GM19452 (cell line): ENCODE data around the gene PARP11.

Experiments
- ATAC-seq: cut with Tn5 transposase; IDR thresholded peaks from one replicate; pipeline ENCODE4 v1.9.1; 2021; ENCODE audit not compliant: unreplicated experiment

PARP11 gene, protein sequence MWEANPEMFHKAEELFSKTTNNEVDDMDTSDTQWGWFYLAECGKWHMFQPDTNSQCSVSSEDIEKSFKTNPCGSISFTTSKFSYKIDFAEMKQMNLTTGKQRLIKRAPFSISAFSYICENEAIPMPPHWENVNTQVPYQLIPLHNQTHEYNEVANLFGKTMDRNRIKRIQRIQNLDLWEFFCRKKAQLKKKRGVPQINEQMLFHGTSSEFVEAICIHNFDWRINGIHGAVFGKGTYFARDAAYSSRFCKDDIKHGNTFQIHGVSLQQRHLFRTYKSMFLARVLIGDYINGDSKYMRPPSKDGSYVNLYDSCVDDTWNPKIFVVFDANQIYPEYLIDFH

DNA sequence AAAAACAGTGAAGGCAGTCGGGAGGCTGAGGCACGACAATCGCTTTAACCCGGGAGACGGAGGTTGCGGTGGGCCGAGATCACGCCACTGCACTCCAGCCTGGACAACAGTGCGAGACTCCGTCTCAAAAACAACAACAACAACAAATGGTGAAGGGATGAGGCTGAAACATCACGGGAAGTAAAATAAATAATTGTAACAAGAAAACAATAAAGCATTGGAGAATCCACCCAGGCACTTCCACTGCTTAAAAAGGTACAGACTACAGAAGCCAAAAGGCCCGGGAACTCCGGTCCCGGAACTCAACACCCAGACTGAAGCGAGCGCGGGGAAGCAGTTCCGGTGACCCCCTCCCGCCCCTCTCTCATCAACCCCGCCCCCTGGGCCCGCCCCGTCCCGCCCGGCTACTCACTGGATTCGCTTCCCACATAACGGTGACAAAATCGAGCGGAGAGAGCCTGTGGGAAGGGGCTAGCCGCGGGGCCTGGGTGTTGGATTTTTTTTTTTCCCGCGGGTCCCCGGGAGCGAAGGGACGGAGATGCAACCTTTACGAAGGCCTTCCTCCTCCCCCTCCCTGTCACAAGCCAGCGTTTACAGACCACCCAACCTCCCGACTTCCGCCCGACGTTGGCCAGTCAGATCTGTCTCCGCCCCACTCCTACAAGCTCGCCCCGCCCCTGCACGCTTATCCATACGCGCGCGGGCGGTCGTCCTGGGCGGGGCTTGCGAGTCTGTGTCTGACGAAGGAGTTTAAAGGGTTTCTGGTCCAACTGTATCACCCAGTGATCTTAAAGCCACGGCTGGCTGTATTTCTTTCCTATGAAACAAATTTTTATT, at the start of gene PARP11:
TSS of gene PARP11 (minus strand) at position 600 of the 837 bp plus-strand sequence. CDS start at position 430, 170 bp downstream.
- peak; percentile 94 for ATAC-seq

DNA sequence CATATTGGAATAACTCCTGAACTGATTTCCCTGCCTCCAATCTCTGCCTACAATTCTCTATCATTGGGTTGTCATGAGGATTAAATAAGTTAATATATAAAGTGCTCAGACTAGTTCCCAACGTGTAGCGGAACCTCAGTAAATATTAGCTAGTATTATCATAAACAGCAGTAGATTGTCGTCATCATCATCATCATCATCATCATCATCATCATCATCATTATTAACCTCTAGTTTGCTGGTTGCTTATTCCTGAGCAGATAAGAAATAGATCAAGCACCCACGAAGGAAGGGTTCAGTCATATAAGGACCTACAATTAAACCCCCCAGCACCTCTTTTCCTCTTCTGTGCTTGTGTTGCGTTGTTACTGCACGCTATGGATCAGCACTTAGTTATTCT, 48.8 kb upstream of the PARP11 start:
- no peak for ATAC-seq

DNA sequence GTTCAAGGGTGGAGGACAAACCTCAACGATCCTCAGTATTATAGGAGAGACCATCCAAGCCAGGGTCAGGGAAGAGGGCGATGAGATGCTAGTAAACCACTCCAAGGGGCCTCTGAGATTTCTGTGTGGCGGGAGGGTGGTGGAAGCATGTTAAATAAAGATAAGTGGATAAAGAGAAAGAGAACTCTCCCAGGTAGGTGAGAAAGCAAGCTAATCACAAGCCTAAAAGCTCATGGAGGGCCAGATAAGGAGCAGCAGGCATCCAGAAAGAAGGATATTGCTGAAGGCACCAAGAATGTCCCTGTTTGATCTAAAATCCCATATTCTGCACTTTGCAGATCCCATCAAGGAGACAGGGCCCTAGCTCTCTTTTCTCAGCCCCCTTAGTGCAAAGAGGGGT, 48.3 kb upstream of the PARP11 start:
- ATAC-seq: no peak

DNA sequence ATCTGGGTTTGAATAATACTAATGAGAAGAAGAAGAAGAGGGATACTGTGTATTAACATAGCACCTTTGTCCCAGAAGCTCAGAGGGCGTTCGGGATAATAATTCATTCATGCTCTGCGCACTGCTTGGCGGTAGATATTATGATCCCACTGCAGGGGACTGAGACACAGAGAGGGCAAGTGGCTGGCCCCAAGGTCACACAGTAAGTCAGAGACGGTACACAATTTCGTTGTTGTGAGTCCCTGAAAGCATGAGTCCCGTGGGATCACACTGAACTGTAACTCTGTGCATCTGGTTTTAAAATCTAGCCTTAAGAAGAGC, 47.9 kb upstream of the PARP11 start:
- ATAC-seq: no peak

DNA sequence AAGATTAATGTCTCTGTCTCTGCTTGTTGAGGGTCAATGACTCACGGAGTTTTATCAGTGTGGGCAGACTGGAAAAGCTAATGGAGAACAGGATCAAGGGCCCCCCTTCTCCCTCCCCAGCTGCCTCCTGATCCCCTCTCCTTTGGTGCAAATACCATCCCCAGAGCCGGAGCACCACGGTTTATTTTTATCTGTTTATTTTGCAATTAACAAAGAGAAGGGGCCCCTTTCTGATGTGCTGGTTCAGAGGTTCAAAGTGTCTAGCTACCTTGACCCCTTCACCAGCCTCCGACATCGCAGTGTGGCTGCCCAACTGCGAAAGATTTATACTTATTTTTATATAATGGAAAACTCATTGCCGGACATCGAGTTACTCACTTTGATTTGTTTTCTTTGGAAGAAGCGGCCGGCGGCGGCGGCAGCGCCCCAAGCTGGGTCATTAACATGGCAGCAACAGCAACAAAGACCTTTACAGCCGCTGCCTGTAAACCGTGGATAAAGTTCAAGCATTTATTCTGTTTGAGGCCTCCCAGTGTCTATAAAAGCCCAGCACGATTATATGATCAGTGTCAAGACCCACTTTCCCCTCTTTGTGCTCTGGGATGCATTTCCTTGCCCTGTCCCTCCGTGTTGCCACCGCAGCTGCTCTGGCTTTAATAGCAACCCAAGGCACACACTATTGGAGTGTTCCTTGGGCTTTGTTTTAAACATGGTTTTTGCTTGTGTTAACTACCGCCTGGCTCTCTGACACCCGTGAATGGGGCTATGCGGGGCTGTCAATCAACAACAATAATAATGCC, 47.4 kb upstream of the PARP11 start:
- ATAC-seq: no peak

DNA sequence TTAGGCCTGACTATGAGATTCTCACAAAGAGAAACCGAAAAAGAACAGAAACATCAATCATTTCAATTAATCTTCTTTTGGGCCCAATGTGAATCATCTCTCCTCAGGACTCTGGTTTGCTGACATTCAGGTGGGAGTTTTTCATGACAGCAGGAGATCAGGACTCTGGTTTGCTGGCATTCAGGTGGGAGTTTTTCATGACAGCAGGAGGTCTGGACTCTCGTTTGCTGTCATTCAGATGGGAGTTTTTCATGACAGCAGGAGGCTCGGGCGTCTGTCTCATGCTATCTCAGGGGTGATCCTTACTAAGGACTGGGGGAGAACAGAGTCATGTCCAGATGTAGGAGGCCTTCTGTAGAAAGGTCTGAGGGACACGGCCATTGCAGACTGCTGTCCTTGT, 40.1 kb upstream of the PARP11 start:
- no peak for ATAC-seq

DNA sequence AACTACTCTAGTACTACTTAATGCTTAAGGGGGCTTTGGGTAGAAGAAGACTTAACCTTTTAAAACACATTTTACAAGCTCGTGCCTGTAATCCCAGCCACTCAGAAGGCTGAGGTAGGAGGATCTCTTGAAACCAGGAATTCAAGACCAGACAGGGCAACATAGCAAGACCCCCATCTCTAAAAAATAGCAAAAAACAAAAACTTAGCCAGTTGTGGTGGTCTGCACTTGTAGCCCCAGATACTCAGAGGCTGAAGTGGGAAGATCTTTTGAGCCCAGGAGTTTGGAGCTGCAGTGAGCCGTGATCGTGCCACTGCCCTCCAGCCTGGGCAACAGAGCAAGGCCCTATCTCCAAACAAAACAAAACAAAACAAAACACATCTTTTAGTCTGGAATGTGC, 39.7 kb upstream of the PARP11 start:
- ATAC-seq: no peak

DNA sequence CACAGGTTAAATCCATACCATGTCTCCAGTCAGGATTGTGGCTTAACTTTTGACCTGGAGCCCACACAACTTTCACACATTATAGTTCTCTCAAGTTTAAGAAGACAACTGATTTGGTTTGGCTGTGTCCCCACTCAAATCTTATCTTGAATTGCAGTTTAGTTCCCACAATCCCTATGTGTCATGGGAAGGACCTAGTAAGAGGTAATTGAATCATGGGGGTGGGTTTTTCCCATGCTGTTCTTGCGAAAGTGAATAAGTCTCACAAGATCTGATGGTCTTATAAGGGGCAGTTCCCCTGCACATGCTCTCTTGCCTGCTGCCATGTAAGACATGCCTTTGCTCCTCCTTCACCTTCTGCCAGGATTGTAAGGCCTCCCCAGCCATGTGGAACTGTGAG, 38.2 kb upstream of the PARP11 start:
- no peak for ATAC-seq

DNA sequence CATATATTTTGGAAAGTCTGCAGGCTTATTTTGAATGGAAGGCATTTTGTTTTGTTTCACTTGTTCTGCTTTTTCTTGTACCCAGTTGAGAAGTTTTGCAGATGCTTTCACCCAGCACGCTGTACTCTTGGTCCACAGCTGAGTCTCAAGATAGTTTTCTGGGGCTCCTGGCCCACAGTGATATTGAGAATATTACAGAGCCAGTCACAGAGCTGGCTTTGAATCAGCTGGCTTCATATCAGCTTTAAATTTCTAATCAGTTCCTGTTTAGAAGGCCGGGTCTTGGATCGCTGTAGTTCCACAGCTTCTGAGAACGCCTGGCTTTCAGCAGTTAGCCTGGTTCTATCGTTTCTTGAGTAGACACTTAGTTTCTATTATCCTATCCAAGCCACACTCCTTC, 32.5 kb upstream of the PARP11 start:
- no peak for ATAC-seq

DNA sequence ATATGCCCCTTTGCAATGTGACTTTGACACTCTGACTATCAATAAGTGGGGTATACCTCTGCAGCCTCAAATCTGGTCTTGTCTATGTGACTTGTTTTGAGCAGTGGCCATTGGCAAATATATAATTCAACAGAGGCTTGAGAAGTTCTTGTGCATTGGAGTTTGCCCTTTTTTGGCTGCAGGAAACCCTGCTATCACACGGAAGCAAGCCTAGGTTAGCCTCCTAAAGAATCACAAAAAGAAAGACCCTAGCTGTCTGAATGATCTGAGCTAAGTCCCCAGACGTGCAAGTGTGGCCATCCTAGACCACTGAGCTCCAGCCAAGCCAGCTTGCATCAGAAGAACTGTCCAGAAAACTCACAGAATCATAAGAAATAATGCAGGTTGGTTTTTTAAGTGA, 31.8 kb upstream of the PARP11 start:
- no peak for ATAC-seq

DNA sequence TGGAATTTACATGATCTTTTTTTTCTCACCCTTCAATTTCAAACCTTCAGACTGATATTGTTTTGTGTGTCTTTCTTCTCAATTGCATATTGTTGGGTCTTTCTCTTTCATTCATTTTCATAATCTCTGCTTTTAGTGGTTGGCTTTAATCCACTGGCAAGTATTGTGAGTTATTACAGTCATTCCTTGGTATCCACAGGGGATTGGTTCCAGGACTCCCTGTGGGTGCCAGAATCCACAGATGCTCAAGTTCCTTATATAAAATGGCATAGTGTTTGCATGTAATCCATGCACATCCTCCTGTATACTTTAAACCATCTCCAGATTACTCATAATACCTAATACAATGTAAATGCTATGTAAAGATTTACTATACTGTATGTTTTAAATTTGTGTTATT, 29.7 kb upstream of the PARP11 start:
- ATAC-seq: no peak

DNA sequence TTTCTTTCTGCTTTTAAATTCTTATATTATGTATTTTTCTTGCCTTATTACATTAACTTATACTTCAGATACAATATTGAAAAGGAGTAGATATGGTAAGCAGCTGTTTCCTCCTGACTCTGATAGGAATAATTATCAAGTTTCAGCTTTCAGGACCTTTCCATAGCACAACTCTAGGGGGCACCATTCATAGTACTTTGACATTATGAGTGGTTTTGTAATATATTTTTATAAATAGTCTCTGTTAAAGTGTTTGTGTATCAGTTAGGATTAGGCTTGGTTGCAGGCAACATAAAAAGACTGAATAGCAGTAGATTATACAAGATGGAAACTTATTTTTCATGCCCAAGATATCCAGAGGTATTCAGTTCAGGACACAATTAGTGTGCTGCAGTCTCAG, 27.9 kb upstream of the PARP11 start:
- ATAC-seq: no peak

DNA sequence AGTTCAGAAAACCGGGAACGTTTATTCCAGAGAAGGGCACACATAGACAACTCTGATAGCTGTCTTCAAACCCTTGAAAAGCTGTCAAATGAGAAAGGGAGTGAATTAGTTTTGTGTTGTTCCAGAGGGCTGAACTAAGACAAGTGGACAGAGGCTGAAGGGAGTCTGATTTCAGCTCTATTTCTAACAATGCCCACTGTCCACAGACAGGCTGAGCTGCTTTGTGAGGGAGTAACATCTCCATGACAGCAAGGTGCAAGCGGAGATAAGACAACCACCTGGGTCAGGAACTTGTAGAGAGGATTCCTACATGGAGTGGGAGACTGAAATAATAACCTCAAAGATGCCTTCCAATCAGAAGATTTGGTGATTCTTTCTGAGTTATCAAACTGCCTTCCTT, 25.6 kb upstream of the PARP11 start:
- ATAC-seq: no peak

DNA sequence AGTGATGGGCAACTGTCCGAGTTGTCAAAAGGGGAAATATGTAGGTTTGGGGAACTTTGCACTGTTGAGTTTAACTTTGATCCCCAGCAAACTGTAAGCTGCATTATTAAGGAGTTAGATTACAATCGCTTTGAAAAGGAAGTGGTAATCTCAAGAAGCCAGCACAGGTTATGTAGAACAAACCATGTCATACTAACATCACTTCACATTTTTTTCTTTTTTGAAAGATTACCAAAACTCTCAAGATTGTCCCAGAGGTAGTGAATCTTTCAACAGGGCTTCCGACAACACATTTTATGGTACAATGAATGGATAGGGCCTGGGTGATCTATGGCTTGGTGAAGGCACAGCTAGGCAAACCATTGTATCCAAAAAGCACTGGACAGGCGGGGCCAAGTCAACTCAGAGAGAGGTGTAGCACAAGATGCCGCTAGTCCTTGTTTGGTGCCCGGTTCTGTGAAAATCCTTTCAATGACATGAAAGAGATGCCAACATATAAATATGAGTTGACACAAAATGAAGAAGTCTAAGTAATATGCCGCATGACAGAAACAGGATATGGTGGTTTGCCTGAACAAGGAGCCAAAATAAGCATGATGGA, 24.3 kb upstream of the PARP11 start:
- no peak for ATAC-seq

DNA sequence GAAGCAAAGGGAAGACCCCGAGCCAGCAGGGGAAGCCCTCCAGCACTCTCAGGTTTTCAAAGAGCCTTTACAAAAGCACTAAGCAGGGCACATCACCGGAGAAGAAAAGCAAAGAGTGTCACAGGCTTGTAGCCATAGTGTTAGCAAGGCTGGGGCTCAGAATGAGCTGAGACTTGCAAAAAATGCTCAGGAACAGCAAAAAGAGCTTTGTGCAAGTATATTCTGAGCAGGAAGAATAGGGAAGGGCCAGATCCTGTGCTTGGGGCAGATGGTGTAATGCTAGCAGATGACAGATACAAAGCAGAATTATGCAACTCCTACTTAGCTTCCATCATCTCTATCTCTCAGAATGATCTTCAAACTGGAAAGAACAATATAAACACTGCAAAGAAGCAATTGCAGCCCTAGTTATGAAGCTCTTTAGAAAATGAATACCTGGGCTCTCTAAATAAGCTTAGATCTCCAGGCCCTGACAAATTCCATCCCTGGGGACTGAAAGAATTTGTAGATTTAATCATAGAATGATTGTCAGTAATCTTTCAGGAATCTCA, 23.7 kb upstream of the PARP11 start:
- ATAC-seq: no peak

DNA sequence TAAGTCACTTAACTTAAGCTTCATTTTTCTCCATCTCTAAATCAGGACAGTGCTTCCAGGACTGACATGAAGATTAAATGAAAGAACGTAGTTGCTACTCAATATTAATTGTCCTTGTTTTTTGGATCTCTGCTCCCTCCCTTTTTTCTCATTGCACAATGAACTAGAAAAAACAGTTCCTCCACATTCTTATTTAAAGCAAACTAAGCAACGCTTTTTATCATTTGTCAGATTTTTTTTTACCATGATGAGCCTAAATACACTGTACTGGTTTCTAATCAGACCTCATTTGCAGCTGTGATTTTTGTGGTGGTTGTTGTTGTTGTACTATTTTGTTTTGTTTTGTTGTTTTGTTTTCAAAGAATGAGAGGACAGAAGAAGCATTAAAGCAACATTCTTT, 23.2 kb upstream of the PARP11 start:
- no peak for ATAC-seq

DNA sequence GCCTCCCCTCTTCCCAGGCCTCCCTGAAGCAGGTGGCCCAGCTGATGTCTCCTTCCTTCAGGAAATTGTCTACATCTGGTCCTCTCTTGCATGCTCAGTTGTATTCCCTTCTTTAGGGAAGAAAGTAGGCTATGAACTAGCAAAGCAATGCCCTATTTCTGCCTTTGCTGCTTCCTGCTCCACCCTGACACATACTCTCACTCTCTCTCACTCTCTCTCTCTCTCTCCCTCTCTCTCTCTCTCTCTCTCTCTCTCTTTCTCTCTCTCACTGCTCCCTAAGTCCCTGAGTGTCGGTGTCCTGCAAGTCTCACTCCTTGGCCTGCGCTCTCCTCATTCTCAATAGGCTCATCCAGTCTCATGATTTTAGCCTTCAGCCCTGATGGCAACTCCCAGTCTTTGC, 19.4 kb upstream of the PARP11 start:
- ATAC-seq: no peak

DNA sequence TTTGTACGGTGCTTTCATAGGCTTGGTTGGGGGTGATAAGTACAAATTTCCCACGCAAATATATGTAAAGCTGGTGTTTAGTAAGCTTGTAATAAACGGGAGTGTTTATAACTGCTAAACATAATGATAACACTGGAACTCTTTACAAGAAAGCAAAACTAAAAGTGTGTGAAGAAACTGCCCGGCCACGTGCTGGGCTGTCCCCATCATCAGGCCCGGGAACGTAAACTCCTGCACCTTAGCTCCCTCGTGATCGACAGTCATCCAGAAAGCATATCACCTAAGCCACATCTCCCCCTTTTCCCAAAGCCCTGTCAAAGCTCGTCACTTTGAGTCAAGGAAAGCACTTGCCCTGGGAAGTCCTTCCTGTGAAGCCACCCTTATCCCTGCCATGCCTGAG, 18.0 kb upstream of the PARP11 start:
- no peak for ATAC-seq

DNA sequence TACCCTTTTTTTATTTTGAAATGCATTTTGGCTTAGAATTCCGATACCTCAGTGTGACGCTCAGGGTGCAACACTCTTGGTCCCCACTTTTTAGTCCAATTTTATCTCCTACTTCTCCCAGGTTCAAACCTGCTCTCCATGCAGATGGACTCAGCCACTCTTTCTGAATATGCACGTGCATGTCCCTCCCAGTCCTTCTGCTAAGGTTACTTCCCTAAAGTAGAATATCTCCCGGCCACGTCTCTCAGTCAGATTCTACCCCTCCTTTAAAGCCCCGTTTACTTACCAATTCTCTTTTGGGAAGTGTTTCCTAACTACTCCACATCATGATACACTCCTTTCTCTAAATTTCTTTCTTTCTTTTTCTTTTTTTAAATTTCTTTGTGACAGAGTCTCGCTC, 15.5 kb upstream of the PARP11 start:
- ATAC-seq: no peak

DNA sequence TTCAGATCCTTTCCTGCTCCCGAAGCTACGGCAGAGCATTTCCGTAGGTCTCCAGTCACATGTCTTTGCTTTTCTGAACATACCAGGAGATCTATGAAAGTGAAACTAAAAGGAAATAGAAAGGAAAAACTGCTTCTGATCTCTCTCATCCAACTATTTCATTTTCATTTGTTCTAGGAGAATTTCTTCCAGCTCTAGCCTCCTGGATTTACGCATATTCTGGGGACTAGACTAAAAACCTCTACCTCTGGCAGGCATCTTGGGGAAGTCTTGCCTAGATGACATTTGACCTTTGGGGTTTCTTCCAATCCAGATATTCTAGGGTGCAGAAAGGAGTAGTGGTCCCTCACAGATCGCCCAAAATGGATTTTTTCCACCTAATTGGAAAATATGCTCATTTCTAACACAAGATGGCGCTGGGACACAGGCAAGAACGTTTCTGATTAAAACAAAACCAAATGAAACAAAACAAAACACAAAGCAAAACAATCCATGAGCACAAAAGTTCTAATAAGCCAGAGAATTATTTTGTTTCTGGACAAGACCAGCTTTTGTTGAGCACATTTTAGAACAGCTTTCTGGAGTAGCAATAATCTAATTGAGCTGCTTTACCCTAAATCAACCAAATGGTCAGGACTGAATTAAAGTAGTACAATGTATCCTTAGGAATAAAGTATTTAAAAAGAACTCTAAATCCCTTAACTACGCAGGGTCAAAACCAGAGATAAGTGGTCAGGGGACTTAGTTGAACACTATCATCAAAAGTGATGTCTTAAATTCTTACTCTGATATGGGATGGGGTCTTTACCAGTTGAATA, 12.3 kb upstream of the PARP11 start:
- ATAC-seq: no peak
